SK-N-SH (cell line): ENCODE results near the gene ATP5F1E. TPM values are rescaled to one million over a fixed set of nuclear protein-coding genes. Genes with fewer than 3 reads are reported as not detected.

ENCODE experiments used
- CTCF ChIA-PET: fragments of 300-600, 350-600 bp; formaldehyde crosslinking; extraction: SDS; loops from one replicate; lab custom pipeline; 2021; lab: Yijun Ruan, JAX
- POLR2A ChIA-PET: fragments of 350-600 bp; sonication (Branson Sonifier 250); formaldehyde crosslinking; extraction: SDS; loops from one replicate; lab custom pipeline; 2020; ENCODE audit warnings: antibody characterized with exemption, inconsistent platforms; lab: Yijun Ruan, JAX
- DNase-seq: peaks from one replicate; pipeline ENCODE4 v3.0.0; 2012
- H2AFZ ChIP-seq: fragments of 200-600 bp; sonication (generic); 2 replicates; pipeline ENCODE4 v1.8.1; 2016; ENCODE audit warnings: antibody characterized with exemption, mild to moderate bottlenecking, low read depth
- H3F3A ChIP-seq: fragments of 200-600 bp; sonication (generic); replicated peaks from 2 replicates; pipeline ENCODE3; 2016; ENCODE audit warnings: antibody characterized with exemption, mild to moderate bottlenecking; ENCODE audit not compliant: insufficient read depth
- H3K27ac ChIP-seq, 2 experiments: fragments of 200-500 bp in 1 of 2; fragments of 200-600 bp in 1 of 2; sonication (Bioruptor generic) in 1 of 2; sonication (generic), shearing (Covaris generic) in 1 of 2; 2 replicates each; pipeline versions ENCODE4 v1.5.1 to v1.6.1; 2014 to 2016; ENCODE audit warnings: low read depth in 2 of 2, inconsistent platforms in 1 of 2, low read length in 1 of 2, mild to moderate bottlenecking in 1 of 2, mixed read lengths in 1 of 2
- H3K27me3 ChIP-seq: fragments of 200-600 bp; sonication (generic), shearing (Covaris generic); 2 replicates; pipeline ENCODE4 v1.6.1; 2016; ENCODE audit warnings: mixed run types; ENCODE audit not compliant: insufficient read depth
- H3K36me3 ChIP-seq, 2 experiments: fragments of 200-500 bp in 1 of 2; fragments of 200-600 bp in 1 of 2; sonication (Bioruptor generic) in 1 of 2; sonication (generic) in 1 of 2; replicated peaks in 1 of 2; 2 replicates each; pipeline versions ENCODE3 to v1.5.1; 2014 to 2016; ENCODE audit warnings: low read length in 1 of 2, mild to moderate bottlenecking in 1 of 2; ENCODE audit not compliant: insufficient read depth in 2 of 2, control insufficient read depth in 1 of 2
- H3K4me1 ChIP-seq, 2 experiments: fragments of 200-500 bp in 1 of 2; fragments of 200-600 bp in 1 of 2; sonication (Bioruptor generic) in 1 of 2; sonication (generic), shearing (Covaris generic) in 1 of 2; 2 replicates each; pipeline versions ENCODE4 v1.5.1 to v1.6.1; 2014 to 2016; ENCODE audit warnings: low read depth in 1 of 2, low read length in 1 of 2, mixed run types in 1 of 2; ENCODE audit not compliant: insufficient read depth in 2 of 2, control insufficient read depth in 1 of 2
- H3K4me2 ChIP-seq: fragments of 200-600 bp; sonication (generic), shearing (Covaris generic); 2 replicates; pipeline ENCODE4 v1.6.1; 2017; ENCODE audit warnings: mixed run types
- H3K4me3 ChIP-seq, 2 experiments: fragments of 200-500 bp in 1 of 2; fragments of 200-600 bp in 1 of 2; sonication (Bioruptor generic) in 1 of 2; sonication (generic), shearing (Covaris generic) in 1 of 2; 2 replicates each; pipeline versions ENCODE4 v1.5.1 to v1.8.1; 2014 to 2016; ENCODE audit warnings: low read depth in 2 of 2, inconsistent platforms in 1 of 2, low read length in 1 of 2, mild to moderate bottlenecking in 1 of 2, mixed read lengths in 1 of 2, moderate library complexity in 1 of 2
- H3K79me2 ChIP-seq: fragments of 200-600 bp; sonication (generic); 2 replicates; pipeline ENCODE4 v1.8.1; 2017; ENCODE audit warnings: mild to moderate bottlenecking; ENCODE audit not compliant: insufficient read depth
- H3K9ac ChIP-seq: fragments of 200-600 bp; sonication (generic); 2 replicates; pipeline ENCODE4 v1.6.1; 2017; ENCODE audit warnings: mixed run types
- H3K9me2 ChIP-seq: fragments of 200-600 bp; sonication (generic); 2 replicates; pipeline ENCODE4 v1.6.1; 2017; ENCODE audit warnings: mixed run types
- H3K9me3 ChIP-seq: fragments of 200-600 bp; sonication (generic); 2 replicates; pipeline ENCODE4 v1.6.1; 2017; ENCODE audit warnings: mixed run types, mild to moderate bottlenecking, moderate library complexity
- H4K20me1 ChIP-seq: fragments of 200-600 bp; sonication (generic); 2 replicates; pipeline ENCODE4 v1.6.1; 2017; ENCODE audit warnings: mild to moderate bottlenecking, mixed run types; ENCODE audit not compliant: insufficient read depth
- FOSL2 ChIP-seq: IDR thresholded peaks from 2 replicates; pipeline ENCODE4 v1.4.0; 2012; ENCODE audit warnings: low read depth, mild to moderate bottlenecking, moderate library complexity, borderline replicate concordance
- FOXJ3 ChIP-seq: sonication (generic); formaldehyde crosslinking; IDR thresholded peaks from 2 replicates; pipeline ENCODE4 v1.5.1; 2020; ENCODE audit warnings: mild to moderate bottlenecking, missing genetic modification reagents
- GATA2 ChIP-seq: sonication (generic); formaldehyde crosslinking; IDR thresholded peaks from 2 replicates; pipeline ENCODE4 v1.5.0; 2020; ENCODE audit warnings: mild to moderate bottlenecking, missing genetic modification reagents
- JUND ChIP-seq: IDR thresholded peaks from 2 replicates; pipeline ENCODE4 v1.4.0; 2012
- MEF2A ChIP-seq: IDR thresholded peaks from 2 replicates; pipeline ENCODE4 v1.4.0; 2012; ENCODE audit warnings: low read depth, borderline replicate concordance
- MXI1 ChIP-seq: IDR thresholded peaks from 2 replicates; pipeline ENCODE4 v1.6.1; 2012; ENCODE audit warnings: mild to moderate bottlenecking, low read depth, low read length, improper control_type of control experiment
- NRF1 ChIP-seq: IDR thresholded peaks from 2 replicates; pipeline ENCODE4 v1.6.1; 2012; ENCODE audit warnings: low read depth, mild to moderate bottlenecking, low read length
- POLR2AphosphoS5 ChIP-seq: IDR thresholded peaks from 2 replicates; pipeline ENCODE4 v1.6.1; 2012; ENCODE audit warnings: low read depth, low read length
- RCOR1 ChIP-seq: fragments of 150-350 bp; IDR thresholded peaks from 2 replicates; pipeline ENCODE4 v1.6.1; 2017; ENCODE audit warnings: antibody characterized with exemption, low read length
- RFX5 ChIP-seq: IDR thresholded peaks from 2 replicates; pipeline ENCODE4 v1.6.1; 2012; ENCODE audit warnings: mild to moderate bottlenecking, improper control_type of control experiment, low read length
- SIN3A ChIP-seq: IDR thresholded peaks from 2 replicates; pipeline ENCODE4 v1.6.1; 2012; ENCODE audit warnings: low read depth, mild to moderate bottlenecking, low read length, moderate library complexity, borderline replicate concordance
- TCF12 ChIP-seq: IDR thresholded peaks from 2 replicates; pipeline ENCODE4 v1.4.0; 2012
- YY1 ChIP-seq: IDR thresholded peaks from 2 replicates; pipeline ENCODE4 v1.4.0; 2012; ENCODE audit warnings: low read depth, mild to moderate bottlenecking
- WGBS: methylation state at CpG from one replicate; pipeline ENCODE4 v1.1.6; 2017; ENCODE audit warnings: low lambda C conversion rate; 5-methylcytosine and 5-hydroxymethylcytosine counted together
- polyA plus RNA-seq, 3 experiments: library from polyadenylated mRNA; depleted of rRNA; stranded (reverse); fragments of >200 nt; gene quantifications; 2 replicates each; pipeline ENCODE4 v1.2.3, GENCODE V29; 2012
- TF ChIP-seq, protein P1 (sequence below): fragments of 150-350 bp; IDR thresholded peaks from 2 replicates; pipeline ENCODE4 v1.6.1; 2016; ENCODE audit warnings: mild to moderate bottlenecking, low read depth, low read length
- TF ChIP-seq, protein P2 (sequence below): fragments of 150-350 bp; IDR thresholded peaks from 2 replicates; pipeline ENCODE4 v1.6.1; 2017; ENCODE audit warnings: antibody characterized with exemption, low read length, low read depth, borderline replicate concordance

The ATP5F1E gene
- polyA plus RNA-seq, 1 of the 3 experiments (the other 2 are of a cell fraction): 60.8 TPM

DNA sequence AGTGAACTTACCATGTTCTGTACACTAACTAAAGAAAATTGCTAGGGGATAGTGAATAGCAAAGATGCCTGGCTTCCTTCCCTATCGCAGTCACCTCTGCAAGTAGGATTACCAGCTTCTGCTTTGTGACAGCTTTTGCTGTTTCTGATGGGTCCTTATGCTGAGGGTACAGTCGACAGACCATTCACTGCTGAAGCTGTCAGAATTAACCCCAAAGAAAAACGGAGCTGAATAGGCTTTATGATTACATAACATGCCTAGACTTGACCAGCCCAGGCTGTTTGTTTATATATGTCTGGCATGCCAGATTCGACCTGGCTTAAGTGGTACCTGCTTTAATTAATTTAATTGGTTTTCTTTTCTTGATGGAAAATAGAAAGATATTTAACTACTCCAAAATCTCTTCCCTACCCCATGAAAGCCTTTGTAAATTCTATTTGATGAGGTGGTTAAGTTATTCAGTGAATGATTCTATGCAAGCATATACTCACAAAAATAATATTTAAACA is 32.1 kb upstream of the ATP5F1E start:
- POLR2A ChIA-PET: no interaction called here
- WGBS: 22% methylated on average over 4 of the region's 4 CpGs
- Histone ChIP-seq H3K9ac (no peak overlapping the region), H3K4me2 (peak overlapping the region; percentile 69), H3K4me3 (peak overlapping the region; percentile 4 to 31; a peak in 1 of 4 replicates), H3K4me1 (peaks cover 8 to 16% of the 10 kb centered on the region in 2 experiments; a peak in 3 of 4 replicates), H3K27ac (peak overlapping the region in 1 of 2 experiments; percentile 81; a peak in 3 of 4 replicates), H3F3A (no peaks in the 10 kb centered on the region), H4K20me1 (no peaks in the 10 kb centered on the region), H3K36me3 (no peaks in the 10 kb centered on the region), H3K27me3 (no peaks in the 10 kb centered on the region), H3K9me3 (no peaks in the 10 kb centered on the region), H3K79me2 (no peaks in the 10 kb centered on the region), H3K9me2 (no peaks in the 10 kb centered on the region), H2AFZ (peak overlapping the region; percentile 67; the same call in 1 of the 2 replicates)
- DNase-seq: no peak
- CTCF ChIA-PET: interaction anchor here (0.7 to 2.4 kb wide), 6 partner anchors 144 to 392 kb away, joined by 3 to 12 read pairs (median 4); no protein-coding TSS in a partner anchor
- TF ChIP-seq POLR2AphosphoS5 (no peak), NRF1 (no peak), YY1 (no peak), RFX5 (no peak), TCF12 (no peak), RCOR1 (no peak), SIN3A (no peak), MEF2A (no peak), GATA2 (CRISPR knock-in tag) (no peak)
- TF ChIP-seq, protein P1, sequence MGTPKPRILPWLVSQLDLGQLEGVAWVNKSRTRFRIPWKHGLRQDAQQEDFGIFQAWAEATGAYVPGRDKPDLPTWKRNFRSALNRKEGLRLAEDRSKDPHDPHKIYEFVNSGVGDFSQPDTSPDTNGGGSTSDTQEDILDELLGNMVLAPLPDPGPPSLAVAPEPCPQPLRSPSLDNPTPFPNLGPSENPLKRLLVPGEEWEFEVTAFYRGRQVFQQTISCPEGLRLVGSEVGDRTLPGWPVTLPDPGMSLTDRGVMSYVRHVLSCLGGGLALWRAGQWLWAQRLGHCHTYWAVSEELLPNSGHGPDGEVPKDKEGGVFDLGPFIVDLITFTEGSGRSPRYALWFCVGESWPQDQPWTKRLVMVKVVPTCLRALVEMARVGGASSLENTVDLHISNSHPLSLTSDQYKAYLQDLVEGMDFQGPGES: no peak

DNA sequence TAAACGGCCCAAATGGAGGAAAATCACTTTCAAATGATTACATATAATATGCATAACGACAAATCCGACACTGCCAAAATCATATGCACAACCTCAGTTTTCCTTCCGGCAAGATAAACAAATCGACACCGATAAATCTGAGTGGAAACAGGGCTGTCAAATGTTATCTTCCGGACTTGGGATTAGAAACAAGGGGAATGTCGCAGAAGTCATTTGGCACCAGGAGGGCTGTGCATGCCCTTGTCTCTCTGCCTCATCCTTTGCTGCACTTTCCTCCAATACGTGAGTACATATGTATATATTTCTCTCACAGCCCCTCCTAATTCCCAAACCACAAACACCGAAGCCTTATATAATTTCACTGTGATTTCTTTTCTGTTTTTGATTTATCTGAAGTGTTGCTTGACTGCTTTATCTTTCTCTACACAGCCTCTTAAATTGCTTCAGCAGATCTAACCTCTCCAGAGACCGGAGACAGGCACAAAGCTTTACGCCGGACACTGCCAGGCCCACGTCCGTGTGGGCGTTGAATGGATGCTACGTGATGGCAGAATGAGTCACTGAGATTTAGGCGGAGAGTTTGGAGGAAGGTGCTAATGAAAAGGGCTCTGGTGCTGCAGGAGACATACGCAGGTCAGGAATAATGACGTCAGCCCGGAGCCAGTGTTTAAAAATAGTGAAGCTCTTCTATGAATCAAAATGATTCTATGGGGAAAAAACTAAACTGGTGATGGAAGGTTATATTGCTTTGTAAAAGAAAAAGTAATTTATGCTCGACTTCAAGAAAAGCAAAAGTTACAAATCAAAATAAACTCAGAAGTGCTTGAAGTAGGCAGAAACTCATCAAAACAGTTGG is 31.5 kb upstream of the ATP5F1E start:
- H3K9me2 ChIP-seq: no peaks in the 10 kb centered on the region
- no peaks in the 10 kb centered on the region for H3K36me3 ChIP-seq
- peak overlapping the region in 1 of 2 experiments; percentile 81; a peak in 3 of 4 replicates for H3K27ac ChIP-seq
- peaks cover 8 to 16% of the 10 kb centered on the region in 2 experiments; a peak in 3 of 4 replicates for H3K4me1 ChIP-seq
- peak; percentile 45 for DNase-seq
- 12% methylated on average over 22 of the region's 22 CpGs for WGBS
- peak overlapping the region; percentile 69 for H3K4me2 ChIP-seq
- no peaks in the 10 kb centered on the region for H3K27me3 ChIP-seq
- H3K9ac ChIP-seq: 0 out of 2 replicates have a peak overlapping the region, but pooled peaks have one; percentile 7
- H3F3A ChIP-seq: no peaks in the 10 kb centered on the region
- H3K79me2 ChIP-seq: no peaks in the 10 kb centered on the region
- peak overlapping the region; percentile 4 to 31; a peak in 2 of 4 replicates for H3K4me3 ChIP-seq
- no peaks in the 10 kb centered on the region for H4K20me1 ChIP-seq
- ChIA-PET POLR2A (no interaction called here), CTCF (interaction anchor here (0.7 to 2.4 kb wide), 8 partner anchors 8 to 392 kb away, joined by 3 to 12 read pairs (median 4); no protein-coding TSS in a partner anchor)
- H3K9me3 ChIP-seq: no peaks in the 10 kb centered on the region
- TF ChIP-seq RCOR1 (peak; percentile 34; the same call in 1 of the 2 replicates), JUND (peak; percentile 48), MXI1 (peak; percentile 31; the same call in 1 of the 2 replicates), FOXJ3 (CRISPR knock-in tag) (0 out of 2 replicates have a peak, but pooled peaks have one; percentile 44), GATA2 (CRISPR knock-in tag) (peak; percentile 50), FOSL2 (peak; percentile 64; the same call in 1 of the 2 replicates), POLR2AphosphoS5 (no peak)
- TF ChIP-seq, protein P2, sequence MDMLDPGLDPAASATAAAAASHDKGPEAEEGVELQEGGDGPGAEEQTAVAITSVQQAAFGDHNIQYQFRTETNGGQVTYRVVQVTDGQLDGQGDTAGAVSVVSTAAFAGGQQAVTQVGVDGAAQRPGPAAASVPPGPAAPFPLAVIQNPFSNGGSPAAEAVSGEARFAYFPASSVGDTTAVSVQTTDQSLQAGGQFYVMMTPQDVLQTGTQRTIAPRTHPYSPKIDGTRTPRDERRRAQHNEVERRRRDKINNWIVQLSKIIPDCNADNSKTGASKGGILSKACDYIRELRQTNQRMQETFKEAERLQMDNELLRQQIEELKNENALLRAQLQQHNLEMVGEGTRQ: no peak
- H2AFZ ChIP-seq: peak overlapping the region; percentile 67; the same call in 1 of the 2 replicates
